K562 (cell line): ENCODE measurements around the gene SERTAD4.

Source experiments
- CTCF ChIP-seq, 3 experiments: IDR thresholded peaks in 2 of 3; conservative IDR thresholded peaks in 1 of 3; 2 replicates each; pipeline ENCODE4 v1.5.1; 2011 to 2012; ENCODE audit warnings: low read length in 3 of 3, mild to moderate bottlenecking in 3 of 3, control low read depth in 2 of 3, improper control_type of control experiment in 1 of 3, inconsistent platforms in 1 of 3, low read depth in 1 of 3, mixed read lengths in 1 of 3, moderate library complexity in 1 of 3; ENCODE audit not compliant: insufficient read depth in 2 of 3
- EGR1 ChIP-seq: fragments of 450-650 bp; conservative IDR thresholded peaks from 2 replicates; pipeline ENCODE4 v1.6.1; 2017; ENCODE audit warnings: mild to moderate bottlenecking
- POLR2A ChIP-seq: fragments of 450-650 bp; conservative IDR thresholded peaks from 2 replicates; pipeline ENCODE4 v1.6.1; 2016
- ZNF24 ChIP-seq: fragments of 450-650 bp; IDR thresholded peaks from 2 replicates; pipeline ENCODE4 v1.6.1; 2016
- ZNF512 ChIP-seq: IDR thresholded peaks from 2 replicates; pipeline ENCODE4 v1.6.1; 2016; ENCODE audit warnings: missing genetic modification characterization, missing compliant biosample characterization
- ZNF707 ChIP-seq: fragments of 250-450 bp; sonication (Bioruptor Pico); conservative IDR thresholded peaks from 2 replicates; pipeline ENCODE4 v1.8.0; 2022; ENCODE audit warnings: inconsistent platforms, mild to moderate bottlenecking, moderate library complexity
- TF ChIP-seq, protein P1 (sequence below): fragments of 450-650 bp; formaldehyde crosslinking; IDR thresholded peaks from 2 replicates; pipeline ENCODE4 v1.4.0; 2020; ENCODE audit warnings: mild to moderate bottlenecking, mixed read lengths

DNA sequence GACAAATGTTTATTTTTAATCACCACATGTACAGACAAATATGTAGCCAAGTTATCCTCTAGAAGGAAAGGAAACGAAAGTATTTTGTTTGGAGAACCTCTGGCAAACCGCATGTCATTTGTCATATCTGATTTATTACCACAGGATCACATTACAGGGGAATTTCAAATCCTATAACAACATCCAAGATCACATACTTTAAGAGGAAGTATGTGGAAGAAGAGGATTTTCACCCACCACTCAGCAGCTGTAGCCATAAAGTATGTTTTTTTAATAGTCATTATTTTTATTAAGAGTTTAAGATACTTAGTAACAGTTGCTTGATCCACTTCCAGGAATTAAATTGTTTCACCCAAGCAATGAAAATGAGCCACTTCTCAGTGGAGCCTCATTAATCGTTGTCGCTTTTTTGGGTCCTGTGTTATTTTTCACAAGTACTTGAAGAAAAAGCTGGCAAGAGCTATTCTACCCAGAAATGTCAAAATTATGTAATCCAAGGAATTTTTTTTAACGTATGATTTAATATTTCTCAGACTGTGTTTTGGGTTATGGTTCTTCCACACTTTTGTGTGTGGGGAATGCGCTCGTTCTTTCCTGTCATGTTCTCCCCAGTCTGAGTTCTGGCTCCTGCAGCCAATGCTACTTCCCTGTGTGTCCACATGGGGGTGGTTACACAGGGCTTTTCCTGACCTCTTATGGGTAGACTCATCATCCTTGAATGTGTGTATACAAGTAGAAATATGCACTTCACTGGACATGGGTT is 6.9 kb downstream of the SERTAD4 start:
- TF ChIP-seq ZNF707 (no peak), ZNF512 (tag) (no peak), POLR2A (no peak), CTCF (IDR thresholded peaks at IDR 0.05 in 2 of 3, conservative IDR thresholded peaks at IDR 0.05 in 1 of 3; ENCODE audit: insufficient read depth in 2 of 3, low read depth in 1 of 3, low read length in 3 of 3) (peak; percentile 11 to 40 (median 39); a peak in 3 of 6 replicates), ZNF24 (no peak), EGR1 (no peak)
- TF ChIP-seq, protein P1, sequence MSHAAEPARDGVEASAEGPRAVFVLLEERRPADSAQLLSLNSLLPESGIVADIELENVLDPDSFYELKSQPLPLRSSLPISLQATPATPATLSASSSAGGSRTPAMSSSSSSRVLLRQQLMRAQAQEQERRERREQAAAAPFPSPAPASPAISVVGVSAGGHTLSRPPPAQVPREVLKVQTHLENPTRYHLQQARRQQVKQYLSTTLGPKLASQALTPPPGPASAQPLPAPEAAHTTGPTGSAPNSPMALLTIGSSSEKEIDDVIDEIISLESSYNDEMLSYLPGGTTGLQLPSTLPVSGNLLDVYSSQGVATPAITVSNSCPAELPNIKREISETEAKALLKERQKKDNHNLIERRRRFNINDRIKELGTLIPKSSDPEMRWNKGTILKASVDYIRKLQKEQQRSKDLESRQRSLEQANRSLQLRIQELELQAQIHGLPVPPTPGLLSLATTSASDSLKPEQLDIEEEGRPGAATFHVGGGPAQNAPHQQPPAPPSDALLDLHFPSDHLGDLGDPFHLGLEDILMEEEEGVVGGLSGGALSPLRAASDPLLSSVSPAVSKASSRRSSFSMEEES (CRISPR knock-in tag): no peak
